Stomach (tissue), 9 donors: ENCODE results near the gene OMD. TPM values are rescaled to one million over a fixed set of nuclear protein-coding genes. Genes with fewer than 3 reads are reported as not detected.

ENCODE experiments used
- DNase-seq, 2 donors: peaks; one replicate each; pipeline versions ENCODE4 v3.0.0 to v3.0.0-alpha.2; 2013 to 2019
- H3K27ac ChIP-seq, 5 donors: fragments of 200-600 bp in 4 of 5; sonication (generic) in 4 of 5; one replicate each; pipeline ENCODE4 v1.5.1; 2013 to 2019; ENCODE audit warnings: mild to moderate bottlenecking in 1 of 5, moderate library complexity in 1 of 5
- H3K27me3 ChIP-seq, 3 donors: fragments of 200-600 bp; sonication (generic); one replicate each; pipeline ENCODE4 v1.5.1; 2017 to 2019; ENCODE audit warnings: mixed run types in 1 of 3
- H3K36me3 ChIP-seq, 4 donors: fragments of 200-600 bp; sonication (generic); 1 replicate in 3 of 4; 2 replicates in 1 of 4; pipeline ENCODE4 v1.5.1; 2016 to 2019
- H3K4me1 ChIP-seq, 4 donors: fragments of 200-600 bp; sonication (generic); one replicate each; pipeline ENCODE4 v1.5.1; 2016 to 2019
- H3K4me3 ChIP-seq, 4 donors: fragments of 200-600 bp; sonication (generic) in 3 of 4; one replicate each; pipeline ENCODE4 v1.5.1; 2016 to 2019; ENCODE audit warnings: mild to moderate bottlenecking in 1 of 4
- H3K9me3 ChIP-seq, 4 donors: fragments of 200-600 bp; sonication (generic); one replicate each; pipeline ENCODE4 v1.5.1; 2016 to 2019
- EP300 ChIP-seq: sonication (generic); formaldehyde crosslinking; IDR thresholded peaks from one replicate; pipeline ENCODE4 v1.6.1; 2017; ENCODE audit warnings: antibody characterized with exemption
- POLR2A ChIP-seq, 4 donors: fragments of 450-650 bp; IDR thresholded peaks; one replicate each; pipeline ENCODE4 v1.6.1; 2016; ENCODE audit warnings: antibody characterized with exemption in 4 of 4, control low read depth in 2 of 4, mild to moderate bottlenecking in 1 of 4, moderate library complexity in 1 of 4
- POLR2AphosphoS5 ChIP-seq, 3 donors: sonication (generic); formaldehyde crosslinking; IDR thresholded peaks; one replicate each; pipeline ENCODE4 v1.6.1; 2016; ENCODE audit warnings: antibody characterized with exemption in 3 of 3
- WGBS, 5 donors: extraction: QIAGEN DNeasy Blood & Tissue Kit in 3 of 5; methylation state at CpG; one replicate each; pipeline versions ENCODE4 v1.1.5 to v1.1.7; 2013 to 2018; 5-methylcytosine and 5-hydroxymethylcytosine counted together
- intact Hi-C: fragments of 100-400 bp; cut with DNase I; formaldehyde crosslinking; loops from one replicate; pipeline ENCODE4 v1.15.1; 2023; ENCODE audit warnings: low total_unique reads
- polyA plus RNA-seq, 3 donors: library from polyadenylated mRNA; stranded (reverse); fragments of 200-250 nt; gene quantifications; one replicate each; pipeline ENCODE4 v1.2.3, GENCODE V29; 2013
- total RNA-seq, 5 donors: library from RNA; depleted of rRNA; stranded (reverse); fragments of >200 nt; gene quantifications; one replicate each; pipeline versions ENCODE4 v1.1.0 to v1.2.3, GENCODE V29; 2014 to 2016
- TF ChIP-seq, protein P1 (sequence below), 7 experiments: fragments of 450-650 bp in 4 of 7; fragments of 200-600 bp in 3 of 7; sonication (generic) in 3 of 7; IDR thresholded peaks; one replicate each; pipeline ENCODE4 v1.5.1; 2016 to 2019; ENCODE audit warnings: antibody characterized with exemption in 7 of 7, control low read depth in 2 of 7, mild to moderate bottlenecking in 1 of 7
- donor health status: healthy with polysubstance abuse.
- donor health status: Bipolar disorder and iron deficiency.
- donor health status: healthy.

Gene OMD
- total and polyA plus RNA-seq, 8 donors: 0.56 to 18.9 (median 2.9) TPM

DNA sequence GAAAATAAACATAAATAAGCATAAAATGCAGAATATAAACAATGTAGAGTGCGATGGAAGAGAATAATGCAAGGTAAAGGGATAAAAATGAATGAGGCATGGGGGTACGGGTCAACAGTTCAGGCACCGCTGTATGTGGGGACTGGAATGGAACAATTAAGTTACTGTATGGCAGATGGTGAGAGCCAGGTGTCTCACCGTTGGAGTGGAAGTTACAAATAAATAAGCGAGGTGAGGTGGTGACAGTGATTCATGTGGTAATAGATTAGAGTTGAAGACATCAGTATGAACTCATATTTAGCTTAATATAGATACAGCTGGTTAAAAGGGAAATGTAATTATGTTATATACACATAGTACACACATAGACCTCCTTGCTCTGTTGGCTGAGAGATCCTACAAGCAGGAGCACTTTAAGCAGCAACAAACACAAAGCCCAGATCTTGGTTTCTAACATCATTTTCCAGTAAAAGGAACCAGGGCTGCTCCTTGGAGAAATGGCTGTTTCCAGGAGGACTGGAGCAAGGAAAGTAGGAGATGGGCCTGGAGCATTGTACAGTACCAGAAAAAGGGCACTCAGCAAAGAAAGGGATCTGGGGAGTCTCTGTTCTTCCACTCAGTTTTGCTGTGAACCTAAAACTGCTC, 2.4 kb upstream of the OMD start:
- intact Hi-C loops: no loop called here
- Histone ChIP-seq H3K36me3 (no peaks in the 10 kb centered on the region), H3K4me1 (peaks cover 0 to 30% (median 11%) of the 10 kb centered on the region in 4 donors), H3K9me3 (no peaks in the 10 kb centered on the region), H3K27me3 (no peaks in the 10 kb centered on the region), H3K27ac (peak overlapping the region in 1 of 5 donors; percentile 21), H3K4me3 (no peak overlapping the region)
- TF ChIP-seq, protein P1, sequence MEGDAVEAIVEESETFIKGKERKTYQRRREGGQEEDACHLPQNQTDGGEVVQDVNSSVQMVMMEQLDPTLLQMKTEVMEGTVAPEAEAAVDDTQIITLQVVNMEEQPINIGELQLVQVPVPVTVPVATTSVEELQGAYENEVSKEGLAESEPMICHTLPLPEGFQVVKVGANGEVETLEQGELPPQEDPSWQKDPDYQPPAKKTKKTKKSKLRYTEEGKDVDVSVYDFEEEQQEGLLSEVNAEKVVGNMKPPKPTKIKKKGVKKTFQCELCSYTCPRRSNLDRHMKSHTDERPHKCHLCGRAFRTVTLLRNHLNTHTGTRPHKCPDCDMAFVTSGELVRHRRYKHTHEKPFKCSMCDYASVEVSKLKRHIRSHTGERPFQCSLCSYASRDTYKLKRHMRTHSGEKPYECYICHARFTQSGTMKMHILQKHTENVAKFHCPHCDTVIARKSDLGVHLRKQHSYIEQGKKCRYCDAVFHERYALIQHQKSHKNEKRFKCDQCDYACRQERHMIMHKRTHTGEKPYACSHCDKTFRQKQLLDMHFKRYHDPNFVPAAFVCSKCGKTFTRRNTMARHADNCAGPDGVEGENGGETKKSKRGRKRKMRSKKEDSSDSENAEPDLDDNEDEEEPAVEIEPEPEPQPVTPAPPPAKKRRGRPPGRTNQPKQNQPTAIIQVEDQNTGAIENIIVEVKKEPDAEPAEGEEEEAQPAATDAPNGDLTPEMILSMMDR (IDR thresholded peaks at IDR 0.05): no peak
- TF ChIP-seq EP300: no peak
- no peak for TF ChIP-seq POLR2A (IDR thresholded peaks at IDR 0.05)
- no peak for TF ChIP-seq POLR2AphosphoS5 (IDR thresholded peaks at IDR 0.05)
- WGBS, 5 donors: 70 to 77% (median 72%) methylated on average over 5 of the region's 5 CpGs
- peak in 1 of 2 donors; percentile 53 for DNase-seq

GRCh38 chr9:92425474-92425873, 1.2 kb upstream of the OMD start:
- no peaks in the 10 kb centered on the region for H3K27me3 ChIP-seq
- peak overlapping the region in 2 of 5 donors; percentile 21 to 36 for H3K27ac ChIP-seq
- intact Hi-C loops: no loop called here
- TF ChIP-seq POLR2AphosphoS5 (IDR thresholded peaks at IDR 0.05) (no peak), POLR2A (IDR thresholded peaks at IDR 0.05) (no peak), EP300 (no peak)
- no peak overlapping the region for H3K4me3 ChIP-seq
- H3K36me3 ChIP-seq: no peaks in the 10 kb centered on the region
- H3K4me1 ChIP-seq: peaks cover 0 to 30% (median 11%) of the 10 kb centered on the region in 4 donors
- no peaks in the 10 kb centered on the region for H3K9me3 ChIP-seq
- DNase-seq: peak in 1 of 2 donors; percentile 85
- 29 to 56% (median 35%) methylated on average over 2 of the region's 2 CpGs for WGBS, 5 donors

- TF ChIP-seq EP300 (no peak), POLR2A (IDR thresholded peaks at IDR 0.05) (no peak), POLR2AphosphoS5 (IDR thresholded peaks at IDR 0.05) (no peak)
- TF ChIP-seq, protein P1 (IDR thresholded peaks at IDR 0.05): no peak
- H3K4me1 ChIP-seq: peaks cover 0 to 30% (median 11%) of the 10 kb centered on the region in 4 donors
- no peaks in the 10 kb centered on the region for H3K27me3 ChIP-seq
- no peaks in the 10 kb centered on the region for H3K9me3 ChIP-seq
- intact Hi-C loops: no loop called here
- WGBS, 5 donors: 86 to 95% (median 90%) methylated on average over 2 of the region's 2 CpGs
- DNase-seq: no peak
- no peaks in the 10 kb centered on the region for H3K36me3 ChIP-seq
- no peak overlapping the region for H3K27ac ChIP-seq
- peak overlapping the region; percentile 8 to 19 (median 12) for H3K4me3 ChIP-seq
These were observed 659 bp downstream of the OMD start for GRCh38 chr9:92423612-92424011.

DNA sequence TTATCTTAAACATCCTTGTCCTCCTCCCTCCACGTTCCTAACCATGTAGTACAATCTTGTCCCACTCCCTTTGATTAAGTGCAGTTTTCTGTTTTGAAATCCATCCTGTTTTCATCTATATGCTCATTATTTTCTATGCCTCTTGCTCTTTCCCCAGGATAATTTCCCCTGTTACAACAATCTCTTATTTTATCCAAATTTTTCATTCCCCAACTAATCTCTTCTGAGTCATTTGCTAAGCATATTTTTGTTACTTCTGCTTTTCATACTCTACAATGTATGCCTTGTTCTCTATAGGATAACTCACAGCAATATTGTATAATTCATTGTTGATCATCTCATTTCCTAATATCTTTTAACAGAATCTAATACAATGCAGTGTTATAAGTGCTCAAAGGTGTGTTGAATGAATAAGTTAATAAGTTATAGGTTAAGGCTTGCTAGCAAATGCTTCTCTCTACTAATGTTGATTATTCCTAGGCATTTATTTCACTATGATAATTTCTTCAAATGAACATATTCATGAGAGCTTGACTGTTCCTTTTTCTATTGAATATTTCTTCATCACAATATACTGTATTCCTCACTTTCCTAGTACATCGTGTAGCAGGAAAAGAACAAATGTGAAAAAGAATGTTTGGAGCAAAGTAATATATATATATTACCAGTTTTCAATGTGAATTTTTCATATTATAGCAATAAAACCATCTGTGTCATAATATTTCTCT, 1.5 kb downstream of the OMD start:
- Histone ChIP-seq H3K9me3 (no peaks in the 10 kb centered on the region), H3K36me3 (no peaks in the 10 kb centered on the region), H3K27ac (no peak overlapping the region), H3K27me3 (no peaks in the 10 kb centered on the region), H3K4me1 (peaks cover 0 to 30% (median 11%) of the 10 kb centered on the region in 4 donors), H3K4me3 (peak overlapping the region in 1 of 4 donors; percentile 14)
- no peak for DNase-seq
- intact Hi-C loops: no loop called here
- TF ChIP-seq POLR2A (IDR thresholded peaks at IDR 0.05) (no peak), POLR2AphosphoS5 (IDR thresholded peaks at IDR 0.05) (no peak), EP300 (no peak)
- TF ChIP-seq, protein P1 (IDR thresholded peaks at IDR 0.05): no peak
- WGBS, 5 donors: 66 to 91% (median 80%) methylated on average over 2 of the region's 2 CpGs
